Adipocyte (in vitro differentiated cells): ENCODE measurements around the gene ESRRA.

Experiments
- DNase-seq: peaks from one replicate; pipeline ENCODE4 v3.0.0-alpha.2; 2015; ENCODE audit warnings: low read depth
- H3K27me3 ChIP-seq: replicated peaks from 2 replicates; pipeline ENCODE4 v1.7.0; 2013; ENCODE audit warnings: mild to moderate bottlenecking, low read length, moderate library complexity; ENCODE audit not compliant: control insufficient read depth, insufficient read depth
- H3K36me3 ChIP-seq: 2 replicates; pipeline ENCODE4 v1.7.0; 2013; ENCODE audit warnings: low read length, mild to moderate bottlenecking, moderate library complexity; ENCODE audit not compliant: control insufficient read depth, insufficient read depth, severe bottlenecking
- H3K4me1 ChIP-seq: 2 replicates; pipeline ENCODE4 v1.7.0; 2013; ENCODE audit warnings: mild to moderate bottlenecking, low read length, moderate library complexity; ENCODE audit not compliant: control insufficient read depth, insufficient read depth
- H3K4me3 ChIP-seq: 2 replicates; pipeline ENCODE4 v1.7.0; 2013; ENCODE audit warnings: mild to moderate bottlenecking, low read length, moderate library complexity
- H3K9ac ChIP-seq: 2 replicates; pipeline ENCODE4 v1.7.0; 2013; ENCODE audit warnings: mild to moderate bottlenecking, low read length, moderate library complexity
- H3K9me3 ChIP-seq: 2 replicates; pipeline ENCODE4 v1.7.0; 2013; ENCODE audit warnings: mild to moderate bottlenecking, low read length, moderate library complexity; ENCODE audit not compliant: control insufficient read depth

Gene ESRRA

GRCh38 chr11:64341851-64342791 lies 36.8 kb downstream of the ESRRA start:
- Histone ChIP-seq H3K9ac (peak overlapping the region; percentile 83), H3K4me1 (peaks cover 6% of the 10 kb centered on the region), H3K4me3 (peak overlapping the region; percentile 66), H3K9me3 (no peaks in the 10 kb centered on the region), H3K36me3 (no peaks in the 10 kb centered on the region), H3K27me3 (peaks cover 4% of the 10 kb centered on the region)
- peak; percentile 91 for DNase-seq

- Histone ChIP-seq H3K27me3 (peaks cover 4% of the 10 kb centered on the region), H3K9ac (no peak overlapping the region), H3K4me1 (peaks cover 6% of the 10 kb centered on the region), H3K36me3 (no peaks in the 10 kb centered on the region), H3K9me3 (no peaks in the 10 kb centered on the region), H3K4me3 (no peak overlapping the region)
- no peak for DNase-seq
These were observed 37.8 kb downstream of the ESRRA start for GRCh38 chr11:64342869-64343745.

GRCh38 chr11:64343767-64344559 lies 38.6 kb downstream of the ESRRA start:
- H3K36me3 ChIP-seq, result no peaks in the 10 kb centered on the region
- DNase-seq, result peak; percentile 10

GRCh38 chr11:64344787-64345186 lies 39.5 kb downstream of the ESRRA start:
- H3K36me3 ChIP-seq, result no peaks in the 10 kb centered on the region
- H3K4me1 ChIP-seq, result peaks cover 6% of the 10 kb centered on the region
- H3K9me3 ChIP-seq, result no peaks in the 10 kb centered on the region
- no peak overlapping the region for H3K9ac ChIP-seq
- H3K27me3 ChIP-seq, result peaks cover 4% of the 10 kb centered on the region
- DNase-seq, result no peak
- no peak overlapping the region for H3K4me3 ChIP-seq

More at GRCh38 chr11:64343767-64344559, 38.6 kb downstream of the ESRRA start:
- Histone ChIP-seq H3K9me3 (no peaks in the 10 kb centered on the region), H3K4me3 (no peak overlapping the region), H3K27me3 (peaks cover 4% of the 10 kb centered on the region), H3K9ac (no peak overlapping the region), H3K4me1 (peaks cover 6% of the 10 kb centered on the region)

- Histone ChIP-seq H3K9ac (no peak overlapping the region), H3K27me3 (no peaks in the 10 kb centered on the region), H3K4me3 (no peak overlapping the region), H3K36me3 (no peaks in the 10 kb centered on the region), H3K4me1 (peaks cover under 1% of the 10 kb centered on the region), H3K9me3 (no peaks in the 10 kb centered on the region)
- DNase-seq, result no peak
These were observed 42.0 kb downstream of the ESRRA start for GRCh38 chr11:64347193-64347867.

- Histone ChIP-seq H3K27me3 (no peaks in the 10 kb centered on the region), H3K36me3 (no peaks in the 10 kb centered on the region), H3K9me3 (no peaks in the 10 kb centered on the region), H3K4me1 (no peaks in the 10 kb centered on the region), H3K9ac (no peak overlapping the region), H3K4me3 (no peak overlapping the region)
- no peak for DNase-seq
These were observed 43.2 kb downstream of the ESRRA start for GRCh38 chr11:64348383-64349024.

GRCh38 chr11:64349025-64349387 lies 43.7 kb downstream of the ESRRA start:
- DNase-seq, result no peak
- no peak overlapping the region for H3K4me3 ChIP-seq
- no peaks in the 10 kb centered on the region for H3K27me3 ChIP-seq
- no peaks in the 10 kb centered on the region for H3K36me3 ChIP-seq
- no peaks in the 10 kb centered on the region for H3K4me1 ChIP-seq
- no peaks in the 10 kb centered on the region for H3K9me3 ChIP-seq
- no peak overlapping the region for H3K9ac ChIP-seq

GRCh38 chr11:64349404-64349803 lies 44.1 kb downstream of the ESRRA start:
- no peaks in the 10 kb centered on the region for H3K4me1 ChIP-seq
- no peak overlapping the region for H3K9ac ChIP-seq
- no peaks in the 10 kb centered on the region for H3K27me3 ChIP-seq
- no peaks in the 10 kb centered on the region for H3K9me3 ChIP-seq
- no peak overlapping the region for H3K4me3 ChIP-seq
- DNase-seq, result no peak
- H3K36me3 ChIP-seq, result no peaks in the 10 kb centered on the region

GRCh38 chr11:64351136-64351631 lies 45.9 kb downstream of the ESRRA start:
- DNase-seq, result no peak
- no peaks in the 10 kb centered on the region for H3K36me3 ChIP-seq
- H3K9ac ChIP-seq, result no peak overlapping the region
- no peak overlapping the region for H3K4me3 ChIP-seq
- H3K4me1 ChIP-seq, result peaks cover 7% of the 10 kb centered on the region
- H3K9me3 ChIP-seq, result no peaks in the 10 kb centered on the region
- H3K27me3 ChIP-seq, result no peaks in the 10 kb centered on the region
